GM21423 (cell line): ENCODE data around the gene MFAP2.

Experiments
- ATAC-seq: cut with Tn5 transposase; IDR thresholded peaks from one replicate; pipeline ENCODE4 v1.9.1; 2021; ENCODE audit warnings: mild to moderate bottlenecking, moderate library complexity; ENCODE audit not compliant: unreplicated experiment

MFAP2 gene

DNA sequence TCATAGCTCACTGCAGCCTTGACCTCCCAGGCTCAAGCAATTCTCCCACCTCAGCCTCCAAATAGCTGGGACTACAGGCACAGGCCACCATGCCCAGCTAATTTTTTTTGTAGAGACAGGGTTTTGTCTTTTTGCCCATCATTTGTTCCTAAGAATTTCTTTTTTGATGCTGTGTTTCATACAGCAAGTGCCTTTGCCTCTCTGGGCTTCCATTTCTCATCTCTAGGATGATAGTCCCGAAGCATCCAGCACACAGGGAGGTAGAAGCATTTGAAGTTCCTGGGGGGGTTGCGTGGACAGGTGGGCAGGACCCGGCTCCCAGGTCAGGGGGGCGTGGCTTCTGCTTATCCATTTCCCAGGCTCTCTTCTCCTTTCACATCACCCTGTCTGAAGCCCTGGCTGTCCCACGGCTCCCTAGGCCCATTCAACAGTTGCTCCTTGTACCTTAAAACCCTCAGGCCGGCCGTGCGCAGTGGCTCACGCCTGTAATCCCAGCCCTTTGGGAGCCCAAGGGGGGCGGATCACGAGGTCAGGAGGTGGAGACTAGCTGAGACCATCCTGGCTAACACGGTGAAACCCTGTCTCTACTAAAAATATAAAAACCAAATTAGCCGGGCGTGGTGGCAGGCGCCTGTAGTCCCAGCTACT is 27.9 kb upstream of the MFAP2 start:
- no peak for ATAC-seq

DNA sequence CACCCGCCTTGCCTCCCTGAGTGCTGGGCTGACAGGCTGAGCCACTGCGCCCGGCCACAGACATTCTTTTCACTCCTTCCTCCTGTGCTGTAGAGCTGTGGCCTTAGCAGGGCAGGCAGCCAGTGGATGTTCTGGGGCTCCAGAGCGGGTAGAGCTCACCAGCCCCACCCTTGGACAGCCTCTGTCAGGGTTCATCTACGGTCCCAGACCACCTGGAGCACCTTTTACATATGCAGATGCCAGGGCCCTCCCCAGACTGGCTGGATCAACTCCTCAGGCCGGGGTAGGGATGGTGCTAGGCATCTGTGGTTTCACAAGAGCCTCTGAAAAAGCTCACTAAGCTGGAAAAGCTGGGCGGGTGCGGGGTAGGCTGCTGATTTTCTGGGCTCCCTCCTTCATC is 26.7 kb upstream of the MFAP2 start:
- ATAC-seq, result no peak

DNA sequence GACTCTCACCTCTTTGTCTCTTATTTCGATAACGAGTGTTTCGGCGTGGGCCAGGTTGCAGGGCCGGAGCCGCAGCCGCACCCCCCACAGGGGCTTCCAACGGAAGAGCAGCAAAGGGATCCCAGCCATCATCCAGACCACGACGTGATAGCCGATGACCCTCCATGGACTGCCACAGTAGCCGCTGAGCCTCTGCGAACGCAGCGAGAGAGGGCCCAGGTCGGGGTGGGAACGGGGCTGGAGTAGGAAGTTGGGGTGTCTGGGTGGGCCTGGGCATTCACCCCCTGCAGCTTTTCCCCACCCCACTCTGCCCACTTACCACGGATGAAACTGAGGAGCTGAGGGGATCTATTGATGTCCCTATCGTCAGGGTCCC is 24.9 kb upstream of the MFAP2 start:
- no peak for ATAC-seq

DNA sequence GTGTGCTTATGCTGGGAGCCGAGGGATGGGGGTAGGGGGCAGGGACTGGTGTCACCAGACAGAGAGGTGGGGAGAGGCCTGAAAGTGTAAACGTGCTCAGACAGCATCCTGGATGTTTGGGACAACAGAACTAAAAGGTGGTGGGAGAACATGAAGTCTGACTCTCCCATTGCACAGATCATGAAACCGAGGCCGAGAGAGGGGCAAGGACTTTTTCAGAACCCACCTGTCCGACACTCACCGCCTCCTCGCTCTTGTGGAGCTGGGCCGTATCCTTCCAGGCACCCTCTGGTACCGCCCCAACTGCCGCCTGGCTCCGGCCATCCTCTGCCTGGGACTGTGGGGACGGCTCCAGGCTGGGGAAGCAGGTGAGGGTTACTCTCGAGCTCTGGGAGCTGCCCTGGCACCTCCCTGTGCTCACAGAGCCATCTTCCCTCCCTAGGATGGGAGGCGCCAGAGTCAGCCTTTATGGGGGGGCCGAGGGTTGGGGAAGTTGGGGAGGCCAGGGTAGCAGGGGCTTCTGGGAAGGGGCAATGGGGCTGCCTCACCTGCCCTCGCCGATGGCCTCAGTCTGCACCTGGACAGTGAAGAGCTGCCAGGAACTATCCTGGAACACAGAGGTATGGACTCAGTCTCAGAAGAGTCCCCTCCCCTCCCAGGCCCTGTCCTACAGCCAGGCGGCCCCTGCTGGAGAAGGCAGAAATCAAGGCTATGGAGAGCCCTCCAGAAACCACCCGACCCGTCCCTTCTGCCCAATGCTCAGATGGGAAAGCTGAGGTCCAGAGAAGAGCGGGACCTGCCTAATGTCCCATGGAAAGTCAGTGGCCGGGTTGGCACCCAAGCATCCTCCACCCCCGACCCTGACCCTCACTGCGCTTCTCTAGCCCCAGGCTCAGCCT is 24.3 kb upstream of the MFAP2 start:
- ATAC-seq, result no peak

DNA sequence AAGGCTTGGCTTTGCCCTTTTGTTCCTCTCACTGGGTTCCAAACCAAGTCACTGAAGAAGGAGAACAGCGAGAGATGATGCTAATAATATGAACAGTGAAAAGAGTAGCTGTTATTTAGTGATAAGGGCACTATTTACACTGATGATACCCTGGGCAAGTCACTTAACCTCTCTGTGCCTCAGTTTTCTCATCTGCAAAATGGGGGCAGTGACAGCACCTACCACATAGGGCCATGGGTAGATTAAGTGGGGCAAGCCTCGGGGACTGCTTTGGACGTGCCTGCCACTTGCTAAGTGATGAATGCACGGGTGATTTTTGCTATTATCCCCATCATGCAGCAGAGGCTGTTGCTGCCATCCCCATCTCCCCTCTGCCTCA is 22.1 kb upstream of the MFAP2 start:
- ATAC-seq, result no peak

DNA sequence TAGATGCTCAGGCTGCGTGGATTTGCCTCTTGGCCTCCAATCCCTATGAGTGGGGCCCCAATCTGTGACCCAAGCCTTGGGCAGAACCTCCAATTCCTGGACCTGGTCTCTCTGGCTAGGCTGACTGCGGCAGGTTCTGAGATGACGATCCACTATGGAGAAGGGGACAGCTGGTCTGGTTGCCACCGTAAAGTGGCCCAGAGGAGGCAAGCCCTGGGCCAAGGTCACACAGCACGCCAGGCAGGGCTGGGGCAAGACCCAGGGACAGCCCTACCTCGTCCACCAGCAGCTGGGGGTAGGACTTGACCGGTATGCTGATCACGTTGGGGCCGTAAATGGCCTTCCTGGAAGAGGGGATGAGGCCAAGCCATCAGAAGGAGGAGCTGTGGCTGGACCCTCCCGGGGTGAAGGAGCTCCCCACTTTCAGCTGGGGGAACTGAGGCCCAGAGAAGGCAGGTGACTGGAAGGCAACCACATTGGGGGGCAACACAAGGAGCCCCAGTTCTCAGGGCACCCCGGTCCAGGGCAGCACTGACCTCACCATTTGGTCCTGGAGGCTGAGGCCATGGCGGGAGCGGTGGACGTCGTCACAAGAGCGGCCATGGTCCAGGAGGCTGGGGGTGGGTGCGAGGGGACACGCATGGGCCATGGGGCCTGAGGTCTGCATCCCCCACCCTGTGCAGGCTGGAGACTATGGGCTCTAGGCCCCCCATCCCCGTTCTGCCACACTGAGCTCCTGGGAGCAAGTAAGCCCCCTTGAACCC is 21.5 kb upstream of the MFAP2 start:
- ATAC-seq, result no peak

DNA sequence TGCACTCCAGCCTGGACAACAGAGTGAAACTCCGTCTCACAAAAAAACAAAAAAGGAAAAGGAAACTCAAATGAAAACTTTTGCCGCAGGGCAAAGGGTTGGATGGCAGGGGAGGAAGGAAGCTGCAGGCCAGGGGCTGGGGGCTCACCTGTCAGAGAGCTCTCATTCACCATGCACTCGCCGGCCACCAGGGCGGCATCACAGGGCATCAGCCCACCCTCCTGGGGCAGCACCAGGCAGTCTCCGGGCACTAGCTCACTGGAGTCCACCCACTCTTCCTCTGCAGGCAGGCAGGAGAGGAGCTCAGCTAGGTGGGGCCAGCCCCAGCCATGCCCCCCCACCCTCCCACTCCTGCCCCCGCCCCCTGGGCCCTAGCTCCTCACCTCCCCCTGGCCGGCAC is 19.4 kb upstream of the MFAP2 start:
- ATAC-seq, result no peak

DNA sequence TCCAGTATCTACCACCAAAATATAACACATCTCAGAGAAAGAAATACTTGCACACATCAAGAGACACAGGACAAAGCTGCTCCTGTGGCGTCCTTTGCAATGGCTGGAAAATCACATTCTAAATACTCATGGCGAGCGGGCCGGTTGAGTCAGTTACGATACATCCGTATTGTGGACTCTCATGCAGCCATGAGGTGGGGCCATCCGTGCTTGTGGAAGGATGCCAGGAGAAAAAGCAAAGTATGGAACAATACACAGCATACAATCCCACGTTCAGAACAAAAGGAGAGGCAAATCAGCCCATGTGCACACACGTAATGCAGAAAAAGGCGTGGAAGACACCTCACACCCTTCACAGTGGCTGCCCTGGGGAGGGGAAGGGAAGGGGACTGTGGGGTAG is 18.2 kb upstream of the MFAP2 start:
- no peak for ATAC-seq

DNA sequence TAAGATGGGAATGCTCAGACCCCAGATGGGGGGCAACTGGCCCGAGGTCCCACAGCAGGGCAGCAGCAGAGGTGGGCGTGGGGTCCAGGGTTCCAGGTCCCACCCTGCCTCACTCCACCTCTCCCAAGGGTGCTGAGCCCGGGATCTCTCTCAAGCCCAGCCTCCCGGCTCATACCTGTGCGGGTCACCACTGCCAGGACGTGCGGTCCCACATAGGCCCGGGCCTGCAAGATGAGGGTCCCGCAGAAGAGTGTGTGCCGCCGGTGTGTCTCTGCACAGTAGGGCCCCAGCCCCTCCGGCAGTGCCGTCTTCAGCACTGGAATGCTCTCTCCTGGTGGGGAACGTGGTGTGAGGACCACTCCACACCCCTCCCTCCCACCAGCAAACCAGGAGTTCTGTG is 16.4 kb upstream of the MFAP2 start:
- ATAC-seq, result no peak

DNA sequence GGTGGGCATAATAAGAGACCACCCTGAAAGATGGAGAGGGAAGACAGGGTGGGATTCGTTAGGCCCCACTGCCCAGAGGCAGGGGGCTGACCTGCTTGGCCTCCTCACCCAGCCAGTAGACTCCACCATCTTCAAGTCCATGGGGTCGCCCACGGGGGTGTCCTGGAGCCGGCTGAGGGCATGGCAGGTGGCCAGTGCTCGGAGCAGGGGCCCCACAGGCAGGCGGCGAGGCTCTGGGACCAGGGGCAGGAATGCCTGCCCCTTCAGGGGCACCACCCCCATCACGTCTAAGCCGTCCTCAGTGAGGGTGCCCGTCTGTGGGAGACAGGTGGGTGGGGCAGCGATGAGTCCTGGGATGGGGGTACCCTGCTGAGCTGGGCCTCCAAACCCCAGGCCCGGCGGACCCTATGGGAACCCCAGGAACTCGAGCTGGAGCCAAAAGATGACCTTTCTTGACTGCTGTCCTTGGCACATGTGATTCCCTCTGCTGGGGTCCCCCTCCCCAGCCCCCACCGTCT is 13.2 kb upstream of the MFAP2 start:
- ATAC-seq, result no peak

DNA sequence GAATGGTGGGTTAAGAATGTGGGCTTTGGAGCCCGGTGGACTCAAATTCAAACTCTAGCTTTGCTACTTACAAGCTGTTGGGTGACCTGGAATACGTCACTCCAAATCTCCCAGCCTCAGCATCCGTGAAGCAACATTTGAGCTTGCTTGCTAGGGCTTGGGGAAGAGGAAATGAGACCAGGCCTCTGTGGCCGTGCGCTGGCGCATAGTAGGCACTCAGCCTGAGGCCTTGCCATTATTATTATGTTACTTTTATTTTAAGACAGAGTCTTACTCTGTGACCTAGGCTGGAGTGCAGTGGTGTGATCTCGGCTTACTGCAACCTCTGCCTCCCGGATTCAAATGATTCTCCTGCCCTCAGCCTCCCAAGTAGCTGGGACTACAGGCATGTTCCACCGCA is 12.3 kb upstream of the MFAP2 start:
- no peak for ATAC-seq

DNA sequence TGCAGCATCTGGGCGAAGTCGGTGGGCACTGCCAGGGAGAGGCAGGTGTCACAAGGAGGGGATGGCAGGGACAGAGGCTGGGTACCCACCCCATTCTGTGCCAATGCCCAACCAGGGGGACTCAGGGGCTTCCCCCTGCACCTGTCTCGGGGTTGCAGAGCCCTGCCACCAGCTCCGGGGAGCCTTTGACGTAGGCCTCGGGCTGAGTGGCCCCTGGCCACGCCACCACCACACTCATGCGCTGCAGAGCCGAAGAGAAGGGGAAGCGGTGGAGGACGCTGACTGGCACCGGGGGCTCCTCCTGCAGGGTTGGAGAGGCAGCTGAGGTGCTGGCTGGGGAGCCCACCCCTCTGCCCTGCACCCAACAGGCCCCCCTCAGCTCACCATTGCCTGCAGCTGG is 11.7 kb upstream of the MFAP2 start:
- no peak for ATAC-seq

DNA sequence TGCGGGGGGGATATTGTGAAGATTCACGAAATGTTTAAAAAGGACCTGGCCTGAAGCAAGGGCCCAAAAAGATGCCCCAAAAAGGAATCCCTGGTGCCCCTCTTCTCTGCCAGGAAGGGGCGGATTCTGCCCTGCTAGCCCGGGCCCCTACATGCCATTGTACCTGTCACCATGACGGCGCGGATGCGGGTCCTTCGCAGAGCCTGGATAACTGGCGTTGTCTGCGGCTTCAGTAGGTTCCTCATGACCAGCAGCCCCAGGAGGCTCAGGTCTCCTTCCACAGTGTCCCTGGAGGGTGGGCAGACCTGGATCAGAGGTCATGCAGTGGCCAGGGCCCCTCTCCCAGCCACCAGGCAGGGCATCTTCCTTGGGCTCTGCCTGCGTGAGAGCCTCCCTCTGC is 11.2 kb upstream of the MFAP2 start:
- ATAC-seq, result no peak

DNA sequence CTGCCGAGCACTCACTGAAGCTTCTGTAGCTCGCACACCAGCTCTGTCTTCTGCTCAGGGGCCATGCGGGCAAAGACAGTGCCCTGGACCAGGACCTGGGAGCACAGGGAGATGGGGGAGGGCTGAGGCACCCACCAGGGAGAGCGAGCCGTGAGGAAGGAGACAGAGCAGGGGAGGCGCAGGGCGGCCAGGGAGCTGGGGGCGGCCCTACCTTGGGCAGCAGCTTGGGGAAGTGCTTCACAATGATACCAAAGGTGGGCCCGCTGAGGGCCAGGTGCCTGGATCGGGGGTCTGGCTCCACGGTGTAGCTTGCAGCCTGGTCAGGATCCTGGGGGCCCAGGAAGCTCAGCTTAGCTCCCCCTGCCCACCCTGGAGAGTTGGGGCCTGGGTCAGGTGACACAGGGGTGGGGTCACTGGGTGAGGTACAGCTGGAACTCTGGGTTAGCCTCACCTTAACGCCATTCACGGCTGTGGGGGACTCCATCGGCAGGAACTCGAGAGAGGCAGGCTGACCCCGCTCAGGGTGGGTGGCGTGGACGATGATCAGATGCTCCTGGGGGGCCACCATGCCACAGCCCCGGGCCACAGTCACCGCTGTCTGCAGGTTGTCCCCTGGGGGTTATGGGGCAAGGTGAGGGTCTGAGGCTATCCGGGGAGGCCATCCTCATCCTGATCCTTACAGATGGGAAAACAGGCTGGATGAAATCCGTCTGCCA is 9.4 kb upstream of the MFAP2 start:
- no peak for ATAC-seq

DNA sequence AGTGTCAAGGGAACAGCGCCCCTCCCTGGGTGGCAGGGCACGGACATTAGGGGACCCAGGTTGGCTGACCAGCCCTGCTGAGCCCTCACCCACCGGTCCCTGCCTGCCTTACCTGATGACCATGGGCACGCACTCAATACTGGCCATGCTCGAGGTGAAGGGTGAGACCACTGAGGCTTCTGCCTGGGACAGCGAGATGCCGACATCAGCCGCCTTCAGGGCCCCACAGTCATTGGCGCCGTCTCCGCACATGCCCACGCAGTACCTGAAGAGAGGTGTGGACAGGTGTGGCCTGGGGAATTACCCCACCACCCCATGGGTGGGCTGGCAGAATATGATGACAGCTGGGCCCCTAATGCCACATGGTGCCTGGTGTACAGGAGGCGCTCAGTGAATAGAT is 7.8 kb upstream of the MFAP2 start:
- ATAC-seq, result no peak

DNA sequence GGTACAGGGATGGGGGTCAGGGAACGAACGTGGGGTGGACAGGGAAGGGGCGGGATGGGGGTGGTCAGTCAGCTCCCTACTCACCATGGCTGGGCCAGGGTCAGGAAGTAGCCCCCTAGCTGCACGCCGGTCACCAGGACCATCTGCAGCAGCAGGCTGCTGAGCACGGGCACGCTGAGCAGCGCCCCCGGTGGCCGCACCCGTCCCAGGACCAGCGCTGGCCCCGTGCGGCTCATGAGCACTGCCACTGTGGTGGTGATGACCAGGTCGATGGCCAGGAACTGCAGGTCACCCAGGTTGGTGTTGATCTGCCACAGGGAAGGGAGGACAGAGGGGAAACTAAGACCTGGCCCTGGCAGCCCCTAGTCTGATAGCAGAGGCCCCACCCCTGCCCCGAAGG is 6.5 kb upstream of the MFAP2 start:
- no peak for ATAC-seq

DNA sequence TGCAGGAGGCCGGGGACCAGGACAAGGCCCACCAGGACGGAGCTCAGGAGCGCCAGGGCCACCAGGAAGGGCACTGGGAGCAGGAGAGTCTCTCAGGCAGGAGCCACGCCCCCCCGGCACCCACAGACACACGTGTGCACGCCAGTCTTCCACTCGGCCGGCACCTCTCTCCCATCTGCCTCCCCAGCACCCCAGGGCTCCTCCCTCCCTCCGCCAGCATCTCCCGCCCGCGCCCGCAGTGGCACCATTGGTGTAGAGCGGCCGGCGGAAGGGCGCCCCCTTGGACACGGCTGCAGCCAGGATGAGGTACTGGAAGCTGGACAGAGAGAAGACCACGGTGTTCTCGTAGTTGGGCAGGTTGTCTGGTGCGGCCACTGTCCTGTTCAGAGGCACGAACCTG is 6.1 kb upstream of the MFAP2 start:
- no peak for ATAC-seq

DNA sequence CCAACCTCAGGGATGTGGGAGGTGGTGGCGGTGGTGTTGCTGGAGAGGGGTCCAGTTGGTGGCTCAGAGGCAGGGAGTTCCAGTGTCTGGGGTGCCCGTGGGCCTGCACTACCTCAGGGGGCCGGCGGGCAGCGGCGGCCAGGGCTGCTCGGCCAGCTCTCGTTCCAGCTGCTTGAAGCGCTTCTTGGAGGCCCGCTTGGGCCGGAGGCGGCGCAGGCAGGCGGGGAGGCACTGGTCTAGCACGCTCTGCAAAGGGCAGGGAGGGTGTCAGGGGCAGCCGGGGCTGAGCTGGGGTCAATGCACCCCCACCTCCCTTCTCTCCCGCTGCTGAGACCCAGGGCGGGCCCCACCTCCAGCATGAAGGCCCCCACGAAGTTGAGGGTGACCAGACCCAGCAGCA is 5.7 kb upstream of the MFAP2 start:
- no peak for ATAC-seq

DNA sequence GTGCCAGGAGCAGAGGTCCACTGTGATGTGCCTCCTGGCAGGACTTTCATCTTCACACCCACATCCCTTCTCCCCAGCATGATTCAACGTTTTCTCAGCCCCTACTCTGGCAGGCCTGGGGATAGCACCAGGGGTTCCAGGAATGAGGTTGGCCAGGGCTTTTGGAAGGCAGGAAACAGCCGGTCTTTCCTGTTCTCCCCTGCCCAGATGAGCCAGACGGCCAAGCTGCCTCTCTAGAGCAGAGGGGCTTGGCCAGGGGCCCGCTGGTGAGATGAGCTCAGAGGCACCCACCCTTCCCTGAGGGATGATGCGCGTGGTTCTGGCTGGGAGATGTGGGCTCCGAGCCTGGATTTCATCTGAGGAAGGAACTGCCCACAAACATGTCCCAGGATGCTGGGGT is 4.3 kb upstream of the MFAP2 start:
- no peak for ATAC-seq

DNA sequence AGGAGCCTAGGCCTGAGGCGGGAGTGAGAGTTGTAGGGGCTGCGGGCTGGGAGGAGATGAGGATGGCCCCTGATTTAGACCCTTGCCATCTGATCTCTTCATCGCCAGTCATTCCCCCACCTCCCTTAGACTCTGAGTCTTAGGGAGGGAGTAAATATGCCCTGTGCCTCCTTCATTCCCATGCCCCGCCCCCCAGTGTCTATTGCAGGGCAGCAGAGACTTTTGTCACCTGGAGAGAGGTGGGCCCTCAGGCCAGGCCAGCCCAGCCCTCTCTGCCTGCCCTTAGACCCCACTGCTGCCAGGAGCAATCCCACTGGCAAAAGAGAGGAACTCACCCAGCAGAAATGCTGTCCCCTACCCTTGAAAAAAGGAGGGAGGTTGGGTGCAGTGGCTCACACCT is 3.2 kb upstream of the MFAP2 start:
- no peak for ATAC-seq

DNA sequence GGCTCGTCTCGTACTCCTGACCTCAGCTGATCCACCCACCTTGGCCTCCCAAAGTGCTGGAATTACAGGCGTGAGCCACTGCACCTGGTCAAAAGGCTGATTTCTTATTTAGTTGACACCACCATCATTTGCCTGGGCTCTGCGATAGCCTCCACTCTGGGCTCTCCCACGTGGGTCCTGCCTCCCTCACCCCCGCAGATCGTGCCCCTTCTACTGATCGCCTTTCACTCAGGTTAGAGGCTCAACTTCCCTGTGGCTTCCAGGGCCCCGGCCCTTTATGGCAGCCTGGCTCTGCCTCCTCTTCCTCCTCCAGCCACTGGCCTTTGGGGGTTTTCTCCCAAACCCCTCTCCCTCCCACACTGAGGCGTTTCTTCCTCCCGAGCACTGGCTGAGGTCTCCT is 2.5 kb upstream of the MFAP2 start:
- no peak for ATAC-seq
